NCI-H1930 (cell line): Measurements from ENCODE around the gene DHX57.
A peak's percentile ranks its signal among the peaks of the same experiment; 100 is the strongest.

ENCODE experiments used
- DNase-seq, 2 experiments: peaks; one replicate each; lab custom pipeline; 2025; lab: John Stamatoyannopoulos, UW

DHX57 gene

GRCh38 chr2:38751596-38752410 lies 123.9 kb downstream of the DHX57 start:
- DNase-seq, result no peak

- DNase-seq, result peak; percentile 97 to 98
Observed at GRCh38 chr2:38750891-38751595, 124.7 kb downstream of the DHX57 start, which contains the start of gene SRSF7. Gene SRSF7, minus strand, starts transcription at chr2:38751361. Its CDS starts 105 bp downstream, at chr2:38751256.

GRCh38 chr2:38750011-38750890 lies 125.5 kb downstream of the DHX57 start:
- DNase-seq, result no peak

- DNase-seq, result no peak
Observed at GRCh38 chr2:38748943-38749804, 126.6 kb downstream of the DHX57 start.

GRCh38 chr2:38748391-38748790 lies 127.3 kb downstream of the DHX57 start:
- no peak for DNase-seq

- no peak for DNase-seq
Observed at GRCh38 chr2:38747819-38748218, 127.9 kb downstream of the DHX57 start.
